Stimulated activated CD8-positive, alpha-beta memory T cell treated with anti-CD3 and anti-CD28 coated beads, Interleukin-7, amount 100 ng/mL, for 24 hours (primary cell): ENCODE results near the gene GALNT6.

ENCODE experiments used
- DNase-seq: peaks from one replicate; pipeline ENCODE4 v3.0.0-alpha.2; 2020; ENCODE audit warnings: low read depth

Gene GALNT6

DNA sequence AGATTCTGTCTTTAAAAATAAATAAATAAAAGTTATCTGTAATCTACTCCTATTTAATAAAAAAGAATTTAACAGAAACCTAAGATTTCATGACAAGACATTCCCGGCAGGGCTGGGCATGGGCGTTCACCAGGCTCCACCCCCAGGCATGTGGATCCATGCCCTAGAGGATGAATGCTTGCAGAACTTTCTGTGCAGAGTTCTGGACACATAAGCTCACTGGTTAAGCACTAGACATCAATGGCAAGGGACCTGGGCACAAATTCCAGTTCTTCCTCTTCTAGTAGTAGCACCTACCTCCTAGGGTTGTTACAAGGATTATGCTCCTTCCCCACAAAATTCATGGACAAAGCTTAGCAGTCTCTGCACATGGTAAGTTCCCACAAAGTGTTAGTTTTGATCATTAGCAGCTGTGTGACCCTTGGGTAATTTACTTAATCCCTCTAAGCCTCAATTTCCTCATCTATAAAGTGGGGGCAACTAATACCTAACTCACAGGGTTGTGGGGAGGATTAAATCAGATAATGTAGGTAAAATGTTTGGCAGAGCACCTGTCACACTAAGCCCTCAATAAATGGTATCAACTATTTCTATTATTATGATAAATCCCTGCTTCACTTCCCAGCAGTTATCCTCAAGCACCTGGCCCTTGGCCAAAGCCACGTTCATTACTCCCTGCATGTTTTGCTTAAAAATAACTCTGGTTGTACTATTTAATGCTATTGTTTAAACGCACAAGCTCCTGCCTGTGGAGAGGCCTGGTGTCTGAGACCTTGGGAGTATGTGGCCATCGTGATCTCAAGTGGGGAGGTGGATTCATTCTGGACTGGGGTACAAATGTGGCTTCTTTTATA lies 9.8 kb downstream of the GALNT6 start:
- no peak for DNase-seq

- DNase-seq = no peak
Observed at GRCh38 chr12:51379571-51379970, 11.6 kb downstream of the GALNT6 start.

GRCh38 chr12:51378749-51379148 lies 12.5 kb downstream of the GALNT6 start:
- no peak for DNase-seq

DNA sequence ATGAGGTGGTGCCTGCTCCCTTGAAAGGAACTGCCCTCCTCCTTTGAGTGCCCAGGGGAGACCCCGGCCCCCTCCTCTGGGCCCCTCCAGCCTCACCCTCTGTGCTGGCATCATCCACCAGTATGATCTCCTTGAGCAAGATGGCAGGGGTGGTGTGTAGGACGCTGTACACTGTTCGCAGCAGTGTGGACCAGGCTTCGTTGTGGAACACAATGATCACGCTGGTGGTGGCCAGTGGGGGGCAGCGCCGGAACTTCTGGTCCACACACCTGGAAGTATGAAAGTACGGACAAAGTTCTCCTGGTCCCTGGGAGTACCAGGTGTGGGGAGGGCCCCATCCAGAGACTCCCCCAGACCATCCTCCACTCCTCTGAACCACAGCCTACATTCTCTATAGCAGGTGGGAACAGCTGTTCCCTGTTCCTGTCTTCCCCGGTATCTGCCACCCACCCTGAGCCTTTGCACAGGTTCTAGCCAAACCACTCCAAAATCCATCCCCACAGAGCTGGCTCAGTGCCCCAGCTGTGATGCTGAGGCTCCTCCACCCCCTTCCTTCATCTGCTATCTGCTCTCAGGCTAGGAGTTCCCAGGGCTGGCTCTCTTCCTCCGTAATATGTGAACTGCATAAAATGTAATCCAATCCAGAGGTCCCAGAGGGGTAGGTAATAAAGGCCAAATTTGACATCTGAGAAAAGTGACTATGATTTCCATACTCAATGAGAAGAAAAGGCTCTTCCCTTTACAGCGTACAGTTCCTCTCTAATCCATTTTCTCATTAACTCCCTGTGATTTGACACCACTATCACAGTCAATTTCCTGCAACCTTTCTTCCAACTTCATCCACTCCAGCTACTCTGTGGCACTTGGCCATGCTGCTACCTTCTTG lies 13.9 kb downstream of the GALNT6 start:
- DNase-seq = no peak

- no peak for DNase-seq
Observed at GRCh38 chr12:51374856-51375255, 16.4 kb downstream of the GALNT6 start.

DNA sequence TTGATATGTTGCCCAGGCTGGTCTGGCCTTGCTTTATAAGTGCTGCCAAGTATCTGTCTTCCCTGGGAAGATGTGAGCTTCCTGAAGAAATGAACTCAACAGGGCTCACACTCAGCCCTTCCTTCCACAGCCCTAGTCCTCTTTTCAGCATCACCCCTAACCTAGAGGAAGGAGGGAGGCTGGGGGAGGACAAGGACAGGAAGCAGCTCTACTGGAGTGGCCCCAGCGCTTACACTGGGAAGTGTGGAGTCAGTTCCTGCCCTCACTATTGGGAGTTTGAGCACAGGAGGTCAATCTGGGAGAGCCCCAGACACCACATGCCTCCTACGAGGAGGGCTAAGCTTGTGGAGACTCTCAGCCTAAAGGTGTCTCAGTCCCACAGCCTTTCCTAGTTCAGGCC lies 16.8 kb downstream of the GALNT6 start:
- DNase-seq = no peak

DNA sequence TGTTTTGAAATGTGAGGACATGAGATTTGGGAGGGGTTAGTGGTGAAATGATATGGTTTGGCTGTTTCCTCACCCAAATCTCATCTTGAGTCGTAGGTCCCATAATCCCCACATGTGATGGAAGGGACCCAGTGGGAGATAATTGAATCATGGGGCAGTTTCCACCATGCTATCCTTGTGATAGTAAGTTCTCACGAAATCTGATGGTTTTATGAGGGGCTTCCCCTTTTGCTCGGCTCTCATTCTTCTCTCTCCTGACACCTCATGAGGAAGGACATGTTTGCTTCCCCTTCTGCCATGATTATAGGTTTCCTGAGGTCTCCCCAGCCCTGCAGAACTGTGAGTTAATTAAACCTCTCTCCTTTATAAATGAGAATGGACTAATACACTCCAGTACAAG lies 18.0 kb downstream of the GALNT6 start:
- no peak for DNase-seq

- DNase-seq = no peak
Observed at GRCh38 chr12:51372021-51372420, 19.2 kb downstream of the GALNT6 start.

DNA sequence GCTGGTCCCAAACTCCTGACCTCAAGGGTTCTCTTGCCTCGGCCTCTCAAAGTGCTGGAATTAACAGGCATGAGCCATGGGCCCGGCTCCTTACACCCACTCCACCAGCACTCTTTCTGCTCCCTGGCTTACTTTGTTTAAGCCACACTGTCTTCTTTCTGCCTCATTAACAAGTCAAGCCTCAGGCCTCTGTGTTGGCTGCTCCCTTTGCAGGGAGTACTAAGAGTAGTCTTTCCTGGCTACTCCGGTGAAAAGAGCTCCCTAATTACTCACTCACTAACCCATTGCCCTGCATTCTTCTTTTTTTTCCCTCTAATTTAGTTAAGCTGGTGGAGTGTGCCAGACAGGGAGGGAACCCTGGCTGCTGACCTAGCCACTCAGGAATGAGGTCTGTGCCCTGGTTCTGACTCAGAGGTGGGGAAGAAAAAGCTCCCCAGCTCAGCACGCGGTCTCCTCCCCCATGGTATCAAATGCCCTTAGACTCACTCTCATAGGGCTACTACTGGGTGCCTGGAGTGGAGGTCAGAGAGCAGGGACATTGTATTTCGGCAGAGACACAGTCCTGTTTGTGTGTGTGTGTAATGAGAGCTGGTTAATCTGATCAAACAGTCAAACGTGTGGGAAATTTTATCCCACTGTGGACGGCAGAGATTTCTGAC lies 19.8 kb downstream of the GALNT6 start:
- DNase-seq = no peak

- DNase-seq = no peak
Observed at GRCh38 chr12:51370667-51371066, 20.5 kb downstream of the GALNT6 start.

DNA sequence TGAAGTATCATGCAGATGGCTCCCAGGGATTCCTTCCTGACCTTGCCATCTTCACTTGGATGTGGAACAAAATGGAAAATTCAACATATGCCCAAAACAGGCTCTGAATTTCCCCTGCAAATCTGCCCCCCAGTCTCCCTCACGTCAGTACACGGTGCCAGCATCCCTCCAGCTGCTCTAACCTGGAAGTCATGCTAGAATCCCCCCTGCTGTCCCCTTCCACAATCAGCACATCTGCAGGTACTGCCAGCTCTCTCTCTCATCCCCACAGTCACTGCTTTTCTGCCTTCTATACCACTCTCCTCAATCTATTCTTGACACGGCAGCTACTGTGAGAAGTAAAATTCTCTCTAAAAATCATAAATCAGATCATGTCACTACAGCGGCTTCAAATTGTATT lies 21.6 kb downstream of the GALNT6 start:
- DNase-seq = no peak

GRCh38 chr12:51368640-51369517 lies 22.3 kb downstream of the GALNT6 start:
- peak; percentile 64 for DNase-seq

GRCh38 chr12:51365276-51365675 lies 25.9 kb downstream of the GALNT6 start:
- no peak for DNase-seq

GRCh38 chr12:51364001-51364400 lies 27.2 kb downstream of the GALNT6 start:
- no peak for DNase-seq

DNA sequence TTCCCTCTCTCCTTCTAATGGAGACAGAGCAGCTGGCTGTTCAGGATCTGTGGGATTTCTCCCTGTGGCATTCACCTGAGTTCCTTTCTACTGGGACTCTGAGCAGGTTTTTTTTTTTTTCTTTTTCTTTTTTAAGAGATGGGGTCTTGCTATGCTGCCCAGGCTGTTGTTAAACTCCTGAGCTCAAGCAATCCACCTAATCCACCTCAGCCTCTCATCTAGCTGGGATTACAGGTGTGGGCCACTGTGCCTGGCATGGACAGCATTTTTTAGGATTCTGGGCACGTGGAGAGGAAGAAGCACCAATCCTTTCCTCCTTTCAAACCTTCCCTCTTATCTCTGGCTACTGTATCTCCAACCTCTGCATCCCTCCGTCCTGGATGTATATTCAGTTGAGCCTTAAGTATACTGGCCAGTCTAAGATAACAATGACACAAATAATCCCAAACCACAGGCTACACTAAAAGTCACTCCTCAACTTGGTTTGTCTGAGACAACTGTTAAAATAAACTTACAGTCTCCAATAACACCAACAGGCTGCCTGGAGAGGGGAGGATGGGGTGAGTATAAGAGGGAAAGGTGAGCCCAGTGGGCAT lies 28.4 kb downstream of the GALNT6 start:
- DNase-seq = no peak

- DNase-seq = no peak
Observed at GRCh38 chr12:51362307-51362706, 28.9 kb downstream of the GALNT6 start.

GRCh38 chr12:51361161-51362016 lies 29.8 kb downstream of the GALNT6 start:
- DNase-seq = no peak

GRCh38 chr12:51360315-51360714 lies 30.9 kb downstream of the GALNT6 start:
- no peak for DNase-seq

DNA sequence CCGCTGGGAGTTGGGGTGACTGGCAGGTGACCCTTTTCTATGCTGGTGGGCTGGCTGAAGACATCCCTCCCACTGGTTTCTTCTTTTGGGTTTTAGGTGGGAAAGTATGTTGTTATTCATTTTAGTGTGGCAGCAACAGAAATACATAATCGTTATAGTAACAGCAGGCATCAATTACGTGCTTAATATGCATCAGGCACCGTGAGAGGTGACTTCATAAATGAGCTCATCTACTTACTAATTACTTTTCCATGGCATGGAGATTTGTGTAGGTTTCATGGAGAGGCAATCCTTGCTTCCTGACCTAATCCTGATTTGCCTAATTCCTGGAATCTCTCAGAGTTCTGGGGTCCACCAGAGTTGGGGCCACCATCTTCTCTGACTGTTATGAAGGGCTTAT lies 31.4 kb downstream of the GALNT6 start:
- DNase-seq = no peak

DNA sequence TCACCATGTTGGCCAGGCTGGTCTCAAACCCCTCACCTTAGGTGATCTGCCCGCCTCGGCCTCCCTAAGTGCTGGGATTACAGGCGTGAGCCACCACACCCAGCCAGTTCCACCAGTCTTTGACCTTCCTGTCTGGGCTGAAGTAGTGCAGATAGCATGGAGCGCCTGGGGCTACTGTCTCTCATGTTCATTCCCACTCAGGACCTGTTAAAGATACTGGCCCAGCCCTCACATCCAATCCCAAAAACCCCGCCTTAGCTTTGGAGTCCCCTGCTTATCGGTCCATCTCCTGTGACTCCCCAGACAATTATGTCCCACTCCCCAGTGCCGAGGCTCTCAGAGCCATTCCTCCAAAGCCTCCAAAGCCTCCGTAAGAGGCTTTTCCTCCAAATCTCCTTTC lies 32.7 kb downstream of the GALNT6 start:
- no peak for DNase-seq
